HEK293 (cell line): ENCODE results near the gene CASP10.
A peak's percentile ranks its signal among the peaks of the same experiment; 100 is the strongest.

ENCODE experiments used
- CTCF ChIA-PET: fragments of 350-600 bp; formaldehyde crosslinking; extraction: SDS; loops from one replicate; lab custom pipeline; 2021; ENCODE audit warnings: antibody characterized with exemption; lab: Yijun Ruan, JAX
- POLR2A ChIA-PET: fragments of 300-600 bp; formaldehyde crosslinking; extraction: SDS; loops from one replicate; lab custom pipeline; 2020; ENCODE audit warnings: antibody characterized with exemption, inconsistent platforms; lab: Yijun Ruan, JAX
- H3K27ac ChIP-seq: fragments of 200-500 bp; sonication (Bioruptor generic); 2 replicates; pipeline ENCODE4 v1.5.1; 2014; ENCODE audit warnings: low read depth, low read length, control low read depth, inconsistent platforms; ENCODE audit errors: extremely low read depth
- H3K36me3 ChIP-seq, 2 experiments: fragments of 200-500 bp in 1 of 2; sonication (Bioruptor generic) in 1 of 2; 1 replicate in 1 of 2; 2 replicates in 1 of 2; pipeline ENCODE4 v1.5.1; 2014 to 2017; ENCODE audit warnings: inconsistent platforms in 2 of 2, low read length in 2 of 2; ENCODE audit not compliant: control insufficient read depth in 2 of 2, insufficient read depth in 1 of 2
- H3K4me1 ChIP-seq: fragments of 200-500 bp; sonication (Bioruptor generic); 2 replicates; pipeline ENCODE4 v1.5.1; 2014; ENCODE audit warnings: mild to moderate bottlenecking, low read length, inconsistent platforms; ENCODE audit not compliant: control insufficient read depth, insufficient read depth
- H3K4me3 ChIP-seq: 2 replicates; pipeline ENCODE4 v1.5.1; 2011; ENCODE audit warnings: low read depth, mild to moderate bottlenecking, control low read depth, low read length, moderate library complexity
- H3K9me3 ChIP-seq: fragments of 200-500 bp; sonication (Bioruptor generic); 2 replicates; pipeline ENCODE4 v1.5.1; 2014; ENCODE audit warnings: low read depth, low read length, inconsistent platforms; ENCODE audit not compliant: control insufficient read depth, insufficient read depth
- ATF2 ChIP-seq: fragments of 450-650 bp; formaldehyde crosslinking; IDR thresholded peaks from 2 replicates; pipeline ENCODE4 v1.5.1; 2016; ENCODE audit warnings: missing biosample characterization, missing genetic modification characterization, low read depth
- OSR2 ChIP-seq: fragments of 450-650 bp; formaldehyde crosslinking; IDR thresholded peaks from 2 replicates; pipeline ENCODE4 v1.5.1; 2016; ENCODE audit warnings: missing biosample characterization, missing genetic modification characterization
- SCRT2 ChIP-seq: fragments of 450-650 bp; formaldehyde crosslinking; IDR thresholded peaks from 2 replicates; pipeline ENCODE4 v1.5.1; 2016; ENCODE audit warnings: missing biosample characterization, missing genetic modification characterization
- ZBTB17 ChIP-seq: fragments of 450-650 bp; formaldehyde crosslinking; IDR thresholded peaks from 2 replicates; pipeline ENCODE4 v1.5.1; 2016; ENCODE audit warnings: missing biosample characterization, missing genetic modification characterization
- ZBTB26 ChIP-seq: fragments of 450-650 bp; formaldehyde crosslinking; optimal IDR thresholded peaks from 2 replicates; pipeline ENCODE3; 2016; ENCODE audit warnings: missing biosample characterization, mild to moderate bottlenecking, missing genetic modification characterization
- ZBTB8A ChIP-seq: fragments of 450-650 bp; formaldehyde crosslinking; IDR thresholded peaks from 2 replicates; pipeline ENCODE4 v1.5.1; 2016; ENCODE audit warnings: missing biosample characterization, missing genetic modification characterization
- ZFP37 ChIP-seq: fragments of 450-650 bp; formaldehyde crosslinking; IDR thresholded peaks from 2 replicates; pipeline ENCODE4 v1.5.1; 2016; ENCODE audit warnings: missing biosample characterization, missing genetic modification characterization
- ZFP69B ChIP-seq: fragments of 450-650 bp; formaldehyde crosslinking; IDR thresholded peaks from 2 replicates; pipeline ENCODE4 v1.5.1; 2016; ENCODE audit warnings: missing biosample characterization, missing genetic modification characterization
- ZIC2 ChIP-seq: fragments of 450-650 bp; formaldehyde crosslinking; IDR thresholded peaks from 2 replicates; pipeline ENCODE4 v1.5.1; 2016; ENCODE audit warnings: missing biosample characterization, missing genetic modification characterization
- ZNF155 ChIP-seq: fragments of 450-650 bp; formaldehyde crosslinking; IDR thresholded peaks from 2 replicates; pipeline ENCODE4 v1.5.1; 2016; ENCODE audit warnings: missing biosample characterization, missing genetic modification characterization
- ZNF341 ChIP-seq: fragments of 450-650 bp; formaldehyde crosslinking; IDR thresholded peaks from 2 replicates; pipeline ENCODE4; 2016; ENCODE audit warnings: low read depth, missing biosample characterization, missing genetic modification characterization
- ZNF366 ChIP-seq: fragments of 450-650 bp; formaldehyde crosslinking; conservative IDR thresholded peaks from 2 replicates; pipeline ENCODE4 v1.5.1; 2016; ENCODE audit warnings: missing biosample characterization, missing genetic modification characterization
- ZNF394 ChIP-seq: fragments of 450-650 bp; formaldehyde crosslinking; IDR thresholded peaks from 2 replicates; pipeline ENCODE4 v1.5.1; 2016; ENCODE audit warnings: missing biosample characterization, missing genetic modification characterization, mild to moderate bottlenecking, moderate library complexity, borderline replicate concordance
- ZNF549 ChIP-seq: fragments of 450-650 bp; IDR thresholded peaks from 2 replicates; pipeline ENCODE4 v1.5.1; 2018; ENCODE audit warnings: missing biosample characterization, missing genetic modification characterization, mild to moderate bottlenecking, inconsistent platforms, moderate library complexity
- ZNF654 ChIP-seq: fragments of 450-650 bp; formaldehyde crosslinking; IDR thresholded peaks from 2 replicates; pipeline ENCODE4 v1.5.1; 2016; ENCODE audit warnings: low read depth, missing biosample characterization, missing genetic modification characterization
- ZNF677 ChIP-seq: fragments of 450-650 bp; IDR thresholded peaks from 2 replicates; pipeline ENCODE4 v1.5.0; 2018; ENCODE audit warnings: missing biosample characterization, mild to moderate bottlenecking, missing genetic modification characterization, moderate library complexity
- ZSCAN18 ChIP-seq: fragments of 450-650 bp; formaldehyde crosslinking; IDR thresholded peaks from 2 replicates; pipeline ENCODE4 v1.5.1; 2016; ENCODE audit warnings: missing biosample characterization, missing genetic modification characterization

CASP10 gene

GRCh38 chr2:201199847-201200246 lies 16.9 kb downstream of the CASP10 start:
- TF ChIP-seq ZNF155 (tag by site-specific recombination): no peak
- no peak for TF ChIP-seq ZFP69B (tag by site-specific recombination)
- Histone ChIP-seq H3K9me3 (no peaks in the 10 kb centered on the region), H3K36me3 (peaks cover 0 to 33% of the 10 kb centered on the region in 2 experiments; a peak in 1 of 3 replicates), H3K27ac (no peak overlapping the region), H3K4me3 (no peak overlapping the region), H3K4me1 (no peaks in the 10 kb centered on the region)
- ChIA-PET CTCF (interaction anchor here (0.8 to 1.3 kb wide), 2 partner anchors 17 to 32 kb away, joined by 3 to 4 read pairs; partner anchors contain the start of gene CASP10), POLR2A (no interaction called here)

GRCh38 chr2:201200345-201200744 lies 17.4 kb downstream of the CASP10 start:
- Histone ChIP-seq H3K27ac (no peak overlapping the region), H3K36me3 (peaks cover 0 to 34% of the 10 kb centered on the region in 2 experiments; a peak in 1 of 3 replicates), H3K9me3 (no peaks in the 10 kb centered on the region), H3K4me3 (no peak overlapping the region), H3K4me1 (no peaks in the 10 kb centered on the region)
- TF ChIP-seq ATF2 (tag by site-specific recombination) (no peak), SCRT2 (tag by site-specific recombination) (0 out of 2 replicates have a peak, but pooled peaks have one; percentile 29)
- CTCF ChIA-PET: interaction anchor here (0.8 to 1.3 kb wide), 2 partner anchors 18 to 32 kb away, joined by 3 to 4 read pairs; partner anchors contain the start of gene CASP10
- POLR2A ChIA-PET: no interaction called here

GRCh38 chr2:201201371-201201770 lies 18.4 kb downstream of the CASP10 start:
- TF ChIP-seq ZNF394 (tag by site-specific recombination) (no peak), ZBTB26 (no peak), ZNF677 (tag by site-specific recombination) (no peak), ZNF549 (tag by site-specific recombination) (no peak), ZBTB17 (tag by site-specific recombination) (no peak), ZNF654 (tag by site-specific recombination) (no peak)
- Histone ChIP-seq H3K9me3 (no peaks in the 10 kb centered on the region), H3K27ac (no peak overlapping the region), H3K4me1 (no peaks in the 10 kb centered on the region), H3K4me3 (no peak overlapping the region), H3K36me3 (peaks cover 0 to 24% of the 10 kb centered on the region in 2 experiments; a peak in 1 of 3 replicates)
- ChIA-PET POLR2A (no interaction called here), CTCF (no interaction called here)

GRCh38 chr2:201203916-201204654 lies 21.1 kb downstream of the CASP10 start:
- Histone ChIP-seq H3K4me3 (no peak overlapping the region), H3K36me3 (peaks cover 0 to 21% of the 10 kb centered on the region in 2 experiments; a peak in 2 of 3 replicates), H3K4me1 (peaks cover 2% of the 10 kb centered on the region; the same call in 1 of the 2 replicates), H3K9me3 (no peaks in the 10 kb centered on the region), H3K27ac (no peak overlapping the region)
- CTCF ChIA-PET: interaction anchor here (0.6 to 1.1 kb wide), 2 partner anchors 153 to 160 kb away, joined by 3 read pairs; partner anchors contain the start of gene FLACC1
- TF ChIP-seq ZSCAN18 (no peak), ZNF366 (tag by site-specific recombination) (no peak), ZBTB17 (tag by site-specific recombination) (no peak), OSR2 (tag by site-specific recombination) (no peak), ZIC2 (tag by site-specific recombination) (peak; percentile 33; the same call in 1 of the 2 replicates), ZFP37 (tag by site-specific recombination) (no peak), ZNF341 (tag by site-specific recombination) (peak; percentile 36; the same call in 1 of the 2 replicates), ZBTB8A (tag by site-specific recombination) (no peak)
- POLR2A ChIA-PET: no interaction called here
